ENCODE data around the gene MRGPRG. TPM values are rescaled to one million over a fixed set of nuclear protein-coding genes. Genes with fewer than 3 reads are reported as not detected.

Gene MRGPRG
- polyA plus RNA-seq, 1 donor from 2014 or later: not detected

DNA sequence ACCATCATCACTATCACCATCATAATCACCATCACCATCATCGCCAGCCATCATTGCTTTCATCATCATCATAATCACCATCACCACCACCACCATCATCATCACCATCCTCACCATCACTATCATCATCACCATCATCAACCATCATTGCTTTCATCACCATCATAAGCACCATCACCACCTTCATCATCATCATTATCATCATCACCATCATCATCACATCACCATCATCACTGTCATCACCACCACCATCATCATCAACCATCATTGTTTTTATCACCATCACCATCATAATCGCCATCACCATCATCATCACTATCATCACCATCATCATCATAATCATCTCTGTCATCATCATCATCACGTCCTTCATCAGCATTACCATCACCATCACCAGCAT is 44.2 kb downstream of the MRGPRG start:
- Histone ChIP-seq H3K9me3 (ENCODE audit: low read length) (no peaks in the 10 kb centered on the region), H3K4me2 (ENCODE audit: low read length) (no peak overlapping the region), H3K79me2 (replicated peaks; ENCODE audit: insufficient read depth, low read length) (no peaks in the 10 kb centered on the region), H3K9me2 (ENCODE audit: insufficient read depth, low read length) (no peaks in the 10 kb centered on the region), H3K4me3 (ENCODE audit: low read length) (no peak overlapping the region), H2AFZ (ENCODE audit: low read depth, low read length) (no peak overlapping the region), H3F3A (ENCODE audit: insufficient read depth, low read length, poor library complexity, severe bottlenecking) (no peaks in the 10 kb centered on the region), H4K20me1 (ENCODE audit: insufficient read depth) (no peaks in the 10 kb centered on the region), H3K36me3 (ENCODE audit: insufficient read depth, low read length) (no peaks in the 10 kb centered on the region), H3K27me3 (ENCODE audit: insufficient read depth, low read depth, low read length) (no peaks in the 10 kb centered on the region), H3K9ac (ENCODE audit: low read length) (no peak overlapping the region), H3K27ac (ENCODE audit: low read length) (no peak overlapping the region)
- TF ChIP-seq EP300 (conservative IDR thresholded peaks at IDR 0.05; ENCODE audit: poor library complexity, severe bottlenecking) (no peak), CTCF (IDR thresholded peaks at IDR 0.05; ENCODE audit: poor library complexity, severe bottlenecking) (no peak), TAF1 (IDR thresholded peaks at IDR 0.05; ENCODE audit: low read depth) (no peak), EZH2 (IDR thresholded peaks at IDR 0.05; ENCODE audit: borderline replicate concordance, insufficient read depth, low read length, poor library complexity, severe bottlenecking) (no peak), SMC3 (conservative IDR thresholded peaks at IDR 0.05; ENCODE audit: poor library complexity) (no peak), REST (IDR thresholded peaks at IDR 0.05; ENCODE audit: borderline replicate concordance) (no peak), MXI1 (conservative IDR thresholded peaks at IDR 0.05; ENCODE audit: poor library complexity, severe bottlenecking) (no peak), RAD21 (conservative IDR thresholded peaks at IDR 0.05) (no peak), POLR2AphosphoS5 (IDR thresholded peaks at IDR 0.05) (no peak)

GRCh38 chr11:3173795-3174194 is 44.8 kb downstream of the MRGPRG start:
- no peak for TF ChIP-seq REST (IDR thresholded peaks at IDR 0.05; ENCODE audit: borderline replicate concordance)
- no peak for TF ChIP-seq TAF1 (IDR thresholded peaks at IDR 0.05; ENCODE audit: low read depth)
- no peak for TF ChIP-seq MXI1 (conservative IDR thresholded peaks at IDR 0.05; ENCODE audit: poor library complexity, severe bottlenecking)
- no peak for TF ChIP-seq CTCF (IDR thresholded peaks at IDR 0.05; ENCODE audit: poor library complexity, severe bottlenecking)
- no peak for TF ChIP-seq POLR2AphosphoS5 (IDR thresholded peaks at IDR 0.05)
- TF ChIP-seq RAD21 (conservative IDR thresholded peaks at IDR 0.05): no peak
- no peak for TF ChIP-seq EP300 (conservative IDR thresholded peaks at IDR 0.05; ENCODE audit: poor library complexity, severe bottlenecking)
- TF ChIP-seq SMC3 (conservative IDR thresholded peaks at IDR 0.05; ENCODE audit: poor library complexity): no peak
- TF ChIP-seq EZH2 (IDR thresholded peaks at IDR 0.05; ENCODE audit: borderline replicate concordance, insufficient read depth, low read length, poor library complexity, severe bottlenecking): no peak
- H3K36me3 ChIP-seq (ENCODE audit: insufficient read depth, low read length): no peaks in the 10 kb centered on the region
- H3K27me3 ChIP-seq (ENCODE audit: insufficient read depth, low read depth, low read length): no peaks in the 10 kb centered on the region
- no peaks in the 10 kb centered on the region for H4K20me1 ChIP-seq (ENCODE audit: insufficient read depth)
- H3K4me3 ChIP-seq (ENCODE audit: low read length): no peak overlapping the region
- no peak overlapping the region for H3K9ac ChIP-seq (ENCODE audit: low read length)
- no peak overlapping the region for H3K4me2 ChIP-seq (ENCODE audit: low read length)
- H3K9me3 ChIP-seq (ENCODE audit: low read length): no peaks in the 10 kb centered on the region
- no peaks in the 10 kb centered on the region for H3K9me2 ChIP-seq (ENCODE audit: insufficient read depth, low read length)
- H3K27ac ChIP-seq (ENCODE audit: low read length): no peak overlapping the region
- no peak overlapping the region for H2AFZ ChIP-seq (ENCODE audit: low read depth, low read length)
- no peaks in the 10 kb centered on the region for H3F3A ChIP-seq (ENCODE audit: insufficient read depth, low read length, poor library complexity, severe bottlenecking)
- no peaks in the 10 kb centered on the region for H3K79me2 ChIP-seq (replicated peaks; ENCODE audit: insufficient read depth, low read length)

Measured in neural cell (in vitro differentiated cells).